GM10248 (cell line): ENCODE data around the gene MADD.

Experiments used
- CTCF ChIA-PET: fragments of 300-600 bp; sonication (Branson Sonifier 250); formaldehyde crosslinking; extraction: SDS; loops from one replicate; lab custom pipeline; 2021; ENCODE audit warnings: antibody characterized with exemption; lab: Yijun Ruan, JAX
- POLR2A ChIA-PET: fragments of 350-650 bp; sonication (Branson Sonifier 250); formaldehyde crosslinking; extraction: SDS; loops from one replicate; lab custom pipeline; 2020; ENCODE audit warnings: antibody characterized with exemption; lab: Yijun Ruan, JAX
- DNase-seq: peaks from one replicate; pipeline ENCODE4 v3.0.0; 2012; ENCODE audit errors: extremely low spot score
- TF ChIP-seq, protein P1 (sequence below): IDR thresholded peaks from 2 replicates; pipeline ENCODE4 v1.5.1; 2012; ENCODE audit warnings: mild to moderate bottlenecking, low read depth; ENCODE audit errors: extremely low read depth, missing control alignments, control extremely low read depth

Gene MADD

DNA sequence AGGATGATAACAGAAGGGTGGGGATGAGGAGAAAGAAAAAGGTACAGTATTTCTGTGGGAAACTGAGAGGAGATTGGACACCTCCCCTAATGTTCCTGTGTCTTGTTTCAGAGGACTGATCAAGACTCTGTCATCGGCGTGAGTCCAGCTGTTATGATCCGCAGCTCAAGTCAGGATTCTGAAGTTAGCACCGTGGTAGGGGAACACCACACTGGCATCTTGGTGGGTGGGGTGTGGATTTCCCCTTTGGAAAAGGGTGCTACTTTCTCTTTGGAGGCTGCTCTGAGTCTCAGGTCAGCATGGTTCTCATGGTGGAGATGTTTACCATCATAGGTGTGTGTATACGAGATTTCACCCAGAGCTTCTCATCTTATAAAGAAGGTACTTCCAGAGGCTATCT lies 25.5 kb downstream of the MADD start:
- TF ChIP-seq, protein P1, sequence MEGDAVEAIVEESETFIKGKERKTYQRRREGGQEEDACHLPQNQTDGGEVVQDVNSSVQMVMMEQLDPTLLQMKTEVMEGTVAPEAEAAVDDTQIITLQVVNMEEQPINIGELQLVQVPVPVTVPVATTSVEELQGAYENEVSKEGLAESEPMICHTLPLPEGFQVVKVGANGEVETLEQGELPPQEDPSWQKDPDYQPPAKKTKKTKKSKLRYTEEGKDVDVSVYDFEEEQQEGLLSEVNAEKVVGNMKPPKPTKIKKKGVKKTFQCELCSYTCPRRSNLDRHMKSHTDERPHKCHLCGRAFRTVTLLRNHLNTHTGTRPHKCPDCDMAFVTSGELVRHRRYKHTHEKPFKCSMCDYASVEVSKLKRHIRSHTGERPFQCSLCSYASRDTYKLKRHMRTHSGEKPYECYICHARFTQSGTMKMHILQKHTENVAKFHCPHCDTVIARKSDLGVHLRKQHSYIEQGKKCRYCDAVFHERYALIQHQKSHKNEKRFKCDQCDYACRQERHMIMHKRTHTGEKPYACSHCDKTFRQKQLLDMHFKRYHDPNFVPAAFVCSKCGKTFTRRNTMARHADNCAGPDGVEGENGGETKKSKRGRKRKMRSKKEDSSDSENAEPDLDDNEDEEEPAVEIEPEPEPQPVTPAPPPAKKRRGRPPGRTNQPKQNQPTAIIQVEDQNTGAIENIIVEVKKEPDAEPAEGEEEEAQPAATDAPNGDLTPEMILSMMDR = no peak
- POLR2A ChIA-PET = no interaction called here
- no peak for DNase-seq
- CTCF ChIA-PET = interaction anchor here (0.7 to 1.1 kb wide), 3 partner anchors 15 to 26 kb away, joined by 3 to 4 read pairs (median 3); no protein-coding TSS in a partner anchor

DNA sequence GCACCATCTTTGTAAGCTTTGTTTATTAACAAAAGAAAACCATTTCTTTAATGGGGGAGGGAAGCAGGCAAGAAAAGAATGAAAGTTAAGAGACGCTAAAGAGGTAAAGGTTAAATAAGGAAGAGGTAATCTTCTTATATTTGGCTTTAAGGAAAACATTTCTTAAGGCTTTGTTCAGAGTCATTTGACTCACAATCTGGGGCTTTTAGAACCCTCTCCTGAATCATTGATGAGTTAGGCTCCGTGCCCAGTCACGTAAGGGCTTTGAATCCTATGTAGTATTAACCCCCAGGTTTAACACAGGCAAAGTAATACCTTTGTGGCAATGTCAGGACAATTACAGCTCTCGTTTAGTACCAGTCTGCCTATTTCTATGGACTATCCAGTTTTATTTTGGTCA lies 26.1 kb downstream of the MADD start:
- no peak for DNase-seq
- TF ChIP-seq, protein P1 = no peak
- ChIA-PET CTCF (interaction anchor here (0.7 to 1.1 kb wide), 2 partner anchors 22 to 25 kb away, joined by 3 to 4 read pairs; no protein-coding TSS in a partner anchor), POLR2A (no interaction called here)

DNA sequence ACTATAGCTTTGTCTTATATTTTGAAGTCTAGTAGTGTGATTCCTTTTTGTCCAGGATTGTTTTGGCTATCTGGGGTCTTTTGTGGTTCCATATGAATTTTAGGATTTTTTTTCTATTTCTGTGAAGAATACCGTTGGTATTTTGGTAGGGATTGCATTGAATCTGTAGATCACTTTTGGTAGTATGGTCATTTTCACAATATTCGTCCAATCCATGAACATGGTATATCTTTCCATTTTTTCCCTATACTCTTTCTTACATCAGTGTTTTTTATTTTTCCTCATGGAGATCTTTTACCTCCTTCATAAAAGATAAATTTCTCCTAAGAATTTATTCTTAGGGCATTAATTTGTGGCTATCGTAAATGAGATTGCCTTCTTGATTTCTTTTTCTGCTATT lies 29.1 kb downstream of the MADD start:
- ChIA-PET CTCF (no interaction called here), POLR2A (no interaction called here)
- no peak for DNase-seq
- TF ChIP-seq, protein P1 = no peak

DNA sequence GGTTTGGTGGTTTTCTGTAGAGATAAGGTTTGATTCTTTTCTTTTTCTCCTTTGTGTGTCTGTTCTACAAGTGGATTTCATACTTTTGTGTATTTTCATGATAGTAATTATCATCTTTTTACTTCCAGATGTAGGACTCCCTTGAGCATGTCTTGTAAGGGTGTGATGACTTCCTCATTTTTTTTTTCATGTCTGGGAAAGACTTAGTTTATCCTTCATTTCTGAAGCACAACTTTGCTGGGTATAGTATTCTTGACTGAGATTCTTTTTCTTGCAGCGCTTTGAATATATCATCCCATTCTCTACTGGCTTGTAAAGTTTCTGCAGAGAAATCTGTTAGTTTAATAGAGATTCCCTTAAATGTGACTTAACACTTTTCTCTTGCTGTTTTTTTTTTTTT lies 32.9 kb downstream of the MADD start:
- DNase-seq = no peak
- ChIA-PET POLR2A (no interaction called here), CTCF (no interaction called here)
- TF ChIP-seq, protein P1 = no peak

DNA sequence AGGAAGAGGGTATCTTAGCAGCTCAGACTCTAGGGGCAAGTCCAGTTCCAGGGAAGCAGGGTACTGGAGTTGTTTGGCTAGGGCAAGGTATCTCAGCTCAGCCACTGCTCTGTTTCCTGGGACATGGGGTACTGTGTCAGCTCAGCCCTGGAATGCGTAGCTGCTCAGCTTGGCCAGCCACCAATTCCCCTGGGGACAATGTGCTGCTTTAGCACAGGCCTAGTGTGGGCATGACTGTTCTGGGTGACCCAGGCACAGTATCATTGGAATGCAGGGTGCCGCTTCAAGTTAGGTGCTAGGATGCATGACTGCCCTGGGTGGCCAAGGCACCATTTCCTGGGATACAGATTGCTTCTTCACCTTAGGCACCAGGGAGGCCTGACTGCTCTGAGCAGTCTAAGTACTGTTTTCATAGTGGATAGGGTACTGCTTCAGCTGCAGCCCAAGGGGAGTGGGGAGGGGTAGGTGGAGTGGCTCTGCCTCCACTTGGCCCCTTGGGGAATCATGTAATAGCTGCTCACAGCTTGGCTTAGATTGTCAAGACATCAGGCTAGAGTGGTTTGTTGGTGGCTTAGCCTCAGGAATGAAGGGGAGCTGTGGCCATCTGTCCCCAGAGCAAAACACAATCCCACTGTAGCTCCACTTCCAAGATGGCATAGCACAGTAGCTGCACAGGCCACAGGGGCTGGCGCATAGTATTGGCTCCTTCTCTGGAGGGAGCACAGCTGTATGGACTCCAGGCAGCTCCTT lies 36.0 kb downstream of the MADD start:
- POLR2A ChIA-PET = interaction anchor here (0.6 kb wide), 1 partner anchor 70 kb away, joined by 3 read pairs; no protein-coding TSS in a partner anchor
- TF ChIP-seq, protein P1 = no peak
- CTCF ChIA-PET = interaction anchor here (0.8 to 1.5 kb wide), 3 partner anchors 13 to 107 kb away, joined by 4 read pairs; no protein-coding TSS in a partner anchor
- DNase-seq = no peak

DNA sequence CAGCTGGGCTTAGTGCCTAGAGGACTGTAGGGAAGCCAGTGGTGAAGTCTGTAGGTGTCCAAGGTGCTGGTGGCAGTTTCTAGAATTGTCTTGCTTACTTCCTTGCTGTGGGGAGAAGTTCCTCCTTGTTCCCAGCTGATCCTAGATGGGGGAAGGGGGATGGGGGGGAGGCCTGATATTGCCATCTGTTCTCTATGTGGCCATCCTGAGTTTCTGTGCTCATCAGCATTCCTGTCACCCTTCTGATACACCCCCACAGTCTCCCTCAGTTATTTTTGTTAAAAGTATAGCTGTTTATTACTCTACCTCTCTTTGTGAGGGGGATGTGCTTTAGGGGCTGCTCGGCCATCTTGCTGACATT lies 36.5 kb downstream of the MADD start:
- CTCF ChIA-PET = interaction anchor here (1.3 to 1.5 kb wide), 2 partner anchors 13 to 47 kb away, joined by 4 read pairs; no protein-coding TSS in a partner anchor
- TF ChIP-seq, protein P1 = no peak
- POLR2A ChIA-PET = interaction anchor here (0.6 kb wide), 1 partner anchor 70 kb away, joined by 3 read pairs; no protein-coding TSS in a partner anchor
- DNase-seq = no peak
